GM19025 (cell line): ENCODE data around the gene AATF.

Experiments
- ATAC-seq: cut with Tn5 transposase; IDR thresholded peaks from one replicate; pipeline ENCODE4 v1.9.1; 2021; ENCODE audit warnings: mild to moderate bottlenecking, low read depth, moderate library complexity; ENCODE audit not compliant: unreplicated experiment

The AATF gene

DNA sequence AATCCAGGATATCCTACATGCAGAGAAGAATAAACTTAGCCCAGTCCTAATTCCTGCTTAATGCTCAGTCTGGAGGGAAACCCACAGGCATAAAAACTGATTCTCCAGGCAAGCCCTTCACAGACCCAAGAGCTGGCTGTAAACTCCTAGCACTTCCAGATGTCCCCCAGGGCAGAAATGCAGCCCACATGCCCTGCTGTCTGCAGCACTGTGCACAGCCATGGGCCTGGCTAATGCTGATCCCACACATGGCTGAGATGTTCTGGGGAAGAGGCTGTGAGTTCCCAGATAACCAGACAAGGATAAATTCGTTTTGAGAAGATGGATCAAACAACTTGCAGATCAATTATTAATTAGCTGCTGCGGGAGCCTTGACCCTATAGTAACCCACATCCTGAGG lies 148.4 kb downstream of the AATF start:
- no peak for ATAC-seq

DNA sequence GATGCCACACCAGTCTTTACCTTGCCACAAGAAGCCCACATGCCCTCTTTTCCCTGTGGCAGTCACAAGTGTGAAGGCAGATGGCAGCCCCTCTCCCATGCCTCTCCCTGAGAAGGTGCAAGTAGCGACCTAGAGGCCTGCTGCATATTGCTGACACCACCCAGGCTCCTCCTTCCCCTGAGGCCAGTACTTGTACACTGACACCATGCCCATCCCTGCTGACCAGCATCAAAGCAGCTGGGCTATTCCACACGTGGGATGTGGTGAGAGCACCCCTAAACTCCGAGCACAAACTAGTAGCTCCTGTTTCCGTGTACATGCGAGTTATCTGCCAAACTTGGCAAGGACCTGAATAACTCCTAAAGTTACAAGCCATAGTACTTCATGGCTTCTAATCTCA lies 149.4 kb downstream of the AATF start:
- no peak for ATAC-seq

DNA sequence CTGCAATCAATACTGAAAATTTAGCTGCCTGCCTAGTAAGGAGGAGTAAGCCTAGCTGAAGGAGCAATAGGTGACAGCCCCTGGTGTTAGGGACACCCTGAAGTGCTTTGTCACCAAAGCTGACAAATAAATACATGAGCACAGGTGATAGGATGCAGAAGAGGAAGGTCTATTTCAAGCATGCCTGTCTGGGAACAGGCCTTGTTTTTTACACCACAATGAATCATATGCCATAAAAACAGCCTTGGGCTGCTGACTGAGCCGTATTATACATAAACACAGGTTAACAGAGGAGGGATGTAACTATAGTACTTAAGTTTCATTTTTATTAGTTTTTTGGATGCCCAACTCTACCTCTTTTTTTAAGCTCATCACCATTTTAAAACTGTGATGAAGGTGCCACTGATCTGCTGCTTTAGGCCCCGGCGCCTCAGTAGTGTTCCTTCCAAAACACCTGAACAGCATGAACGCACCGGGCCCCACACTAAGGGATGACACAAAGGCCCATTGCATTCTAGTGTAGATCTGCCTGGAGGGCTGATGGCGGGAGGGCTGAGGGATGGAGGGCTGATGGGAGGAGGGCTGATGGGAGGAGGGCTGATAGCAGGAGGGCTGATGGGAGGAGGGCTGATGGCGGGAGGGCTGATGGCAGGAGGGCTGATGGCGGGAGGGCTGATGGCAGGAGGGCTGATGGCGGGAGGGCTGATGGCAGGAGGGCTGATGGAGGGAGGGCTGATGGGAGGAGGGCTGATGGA lies 150.3 kb downstream of the AATF start:
- no peak for ATAC-seq

DNA sequence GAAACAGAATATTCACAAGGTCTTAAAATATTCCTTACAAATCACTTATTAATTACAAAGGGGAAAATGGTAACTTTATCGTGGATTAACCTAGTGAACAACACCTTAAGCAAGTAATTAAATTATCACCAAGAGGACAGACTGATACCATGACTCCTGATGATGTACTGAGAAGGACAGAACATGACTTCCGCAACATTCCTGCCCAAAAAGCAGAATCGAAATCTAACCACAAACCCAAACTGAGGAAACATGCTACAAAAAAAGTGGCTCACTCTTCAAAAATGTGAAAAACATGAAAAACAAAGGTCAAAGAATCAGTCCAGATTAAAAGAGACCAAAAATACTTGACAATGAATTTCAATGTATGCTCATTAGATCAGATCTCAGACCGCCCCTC lies 151.5 kb downstream of the AATF start:
- no peak for ATAC-seq

DNA sequence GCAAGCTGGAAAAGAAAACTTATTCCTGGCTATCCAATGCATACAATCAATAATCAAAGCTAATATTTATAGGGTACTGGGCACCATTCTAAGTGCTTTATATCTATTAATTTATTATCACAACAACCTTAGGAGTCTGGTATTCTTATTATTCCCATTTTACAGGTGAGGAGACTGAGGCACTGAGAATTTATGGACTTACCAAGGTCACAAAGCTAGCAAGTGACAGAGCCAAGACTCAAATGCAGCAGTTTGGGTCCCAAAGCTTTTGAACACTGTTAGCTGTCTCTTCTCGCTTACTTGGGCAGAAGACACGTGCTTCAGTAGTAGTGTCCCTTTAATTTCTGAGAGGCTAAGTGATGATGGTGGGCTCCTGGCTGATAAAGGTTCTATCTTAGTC lies 152.6 kb downstream of the AATF start:
- ATAC-seq = no peak

DNA sequence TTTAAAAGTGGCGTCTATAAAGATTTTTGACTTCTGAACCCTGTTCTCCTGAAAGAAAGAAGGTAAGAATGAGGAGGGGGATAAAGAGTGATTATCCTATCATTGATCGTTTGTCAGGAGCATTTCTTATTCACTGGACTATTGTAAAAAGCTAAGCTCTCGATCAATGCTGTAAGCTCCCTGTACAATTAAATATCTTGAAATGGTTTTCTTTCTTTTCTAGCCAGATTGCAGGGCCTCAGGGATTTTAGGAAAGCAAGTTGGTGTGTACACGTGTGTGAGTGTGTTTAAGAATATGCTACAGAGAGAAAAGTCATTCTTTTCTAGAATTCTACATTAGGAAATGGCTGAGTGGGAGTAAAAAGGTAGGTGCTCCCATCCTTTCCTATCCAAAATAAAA lies 154.5 kb downstream of the AATF start:
- ATAC-seq = no peak

DNA sequence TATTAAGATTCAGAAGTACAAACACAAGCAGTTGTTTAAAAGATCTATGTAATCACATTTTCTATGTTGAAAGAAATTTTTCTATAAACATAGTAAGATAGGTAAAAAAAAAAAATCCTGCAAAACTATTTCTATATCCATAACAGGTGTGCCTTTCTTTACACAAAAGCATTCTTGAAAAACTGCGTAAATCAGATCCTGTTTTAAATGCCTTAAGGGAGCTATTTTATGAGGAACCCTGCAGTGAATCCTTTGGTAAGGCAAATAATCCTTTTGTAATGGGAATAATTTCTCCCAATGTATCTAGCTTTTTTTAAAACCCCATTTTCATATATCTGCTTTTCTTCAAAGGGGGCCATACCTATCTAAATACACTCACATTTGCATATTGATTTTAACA lies 157.3 kb downstream of the AATF start:
- no peak for ATAC-seq
